DMS153 treated with DMSO at 0.1 percent for 48 hours (cell line): ENCODE data around the gene PIK3AP1.
"Not testable (repeated sequence)": the region's sequence is repeated elsewhere in the genome, so short reads cannot be mapped to it uniquely, and the experiment has no call there.

ENCODE experiments used
- DNase-seq: peaks from one replicate; lab custom pipeline; 2025; ENCODE audit not compliant: unreplicated experiment; lab: John Stamatoyannopoulos, UW

PIK3AP1 gene

GRCh38 chr10:96548589-96548988 is 171.7 kb downstream of the PIK3AP1 start:
- DNase-seq, result no peak

DNA sequence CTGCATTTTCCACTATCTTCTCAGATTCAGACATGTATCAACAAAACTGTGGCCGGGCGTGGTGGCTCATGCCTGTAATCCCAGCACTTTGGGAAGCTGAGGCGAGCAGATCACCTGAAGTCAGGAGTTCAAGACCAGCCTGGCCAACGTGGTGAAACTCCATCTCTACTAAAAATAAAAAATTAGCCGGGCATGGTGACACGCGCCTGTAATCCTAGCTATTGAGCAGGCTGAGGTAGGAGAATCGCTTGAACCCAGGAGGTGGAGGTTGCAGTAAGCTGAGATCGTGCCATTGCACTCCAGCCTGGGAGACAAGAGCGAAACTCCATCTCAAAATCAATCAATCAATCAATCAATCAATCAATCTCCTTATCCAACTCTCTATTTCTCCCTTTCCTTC is 174.8 kb downstream of the PIK3AP1 start:
- not testable (repeated sequence) for DNase-seq
